ENCODE measurements around the gene RPL22L1. TPM values are rescaled to one million over a fixed set of nuclear protein-coding genes. Genes with fewer than 3 reads are reported as not detected.

RPL22L1 gene
- total and polyA plus RNA-seq, 7 donors = 69.6 to 148 (median 97.0) TPM

GRCh38 chr3:170911051-170911450 lies 41.1 kb upstream of the RPL22L1 start:
- H3K27ac ChIP-seq = no peak overlapping the region
- TF ChIP-seq POLR2AphosphoS5 (IDR thresholded peaks at IDR 0.05) = no peak
- TF ChIP-seq, protein P1, sequence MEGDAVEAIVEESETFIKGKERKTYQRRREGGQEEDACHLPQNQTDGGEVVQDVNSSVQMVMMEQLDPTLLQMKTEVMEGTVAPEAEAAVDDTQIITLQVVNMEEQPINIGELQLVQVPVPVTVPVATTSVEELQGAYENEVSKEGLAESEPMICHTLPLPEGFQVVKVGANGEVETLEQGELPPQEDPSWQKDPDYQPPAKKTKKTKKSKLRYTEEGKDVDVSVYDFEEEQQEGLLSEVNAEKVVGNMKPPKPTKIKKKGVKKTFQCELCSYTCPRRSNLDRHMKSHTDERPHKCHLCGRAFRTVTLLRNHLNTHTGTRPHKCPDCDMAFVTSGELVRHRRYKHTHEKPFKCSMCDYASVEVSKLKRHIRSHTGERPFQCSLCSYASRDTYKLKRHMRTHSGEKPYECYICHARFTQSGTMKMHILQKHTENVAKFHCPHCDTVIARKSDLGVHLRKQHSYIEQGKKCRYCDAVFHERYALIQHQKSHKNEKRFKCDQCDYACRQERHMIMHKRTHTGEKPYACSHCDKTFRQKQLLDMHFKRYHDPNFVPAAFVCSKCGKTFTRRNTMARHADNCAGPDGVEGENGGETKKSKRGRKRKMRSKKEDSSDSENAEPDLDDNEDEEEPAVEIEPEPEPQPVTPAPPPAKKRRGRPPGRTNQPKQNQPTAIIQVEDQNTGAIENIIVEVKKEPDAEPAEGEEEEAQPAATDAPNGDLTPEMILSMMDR (IDR thresholded peaks at IDR 0.05) = no peak
- no peak for TF ChIP-seq POLR2A (IDR thresholded peaks at IDR 0.05)
- TF ChIP-seq EP300 (IDR thresholded peaks at IDR 0.05) = no peak
- peaks cover 0 to 6% (median 4%) of the 10 kb centered on the region in 4 donors for H3K9me3 ChIP-seq
- no peaks in the 10 kb centered on the region for H3K27me3 ChIP-seq
- no peaks in the 10 kb centered on the region for H3K36me3 ChIP-seq
- H3K4me3 ChIP-seq = no peak overlapping the region
- WGBS, 2 donors = 93 to 96% methylated on average over 3 of the region's 3 CpGs
- intact Hi-C loops (cut with DNase I) = no loop called here
- H3K4me1 ChIP-seq = peaks cover 0 to 20% (median 13%) of the 10 kb centered on the region in 4 donors
- DNase-seq = no peak

- H3K4me1 ChIP-seq = peaks cover 0 to 20% (median 13%) of the 10 kb centered on the region in 4 donors
- H3K9me3 ChIP-seq = peaks cover 0 to 6% (median 4%) of the 10 kb centered on the region in 4 donors
- TF ChIP-seq EP300 (IDR thresholded peaks at IDR 0.05) = no peak
- TF ChIP-seq POLR2AphosphoS5 (IDR thresholded peaks at IDR 0.05) = no peak
- TF ChIP-seq POLR2A (IDR thresholded peaks at IDR 0.05) = no peak
- TF ChIP-seq, protein P1 (IDR thresholded peaks at IDR 0.05) = no peak
- DNase-seq = no peak
- no peaks in the 10 kb centered on the region for H3K27me3 ChIP-seq
- no peak overlapping the region for H3K4me3 ChIP-seq
- H3K27ac ChIP-seq = no peak overlapping the region
- no peaks in the 10 kb centered on the region for H3K36me3 ChIP-seq
- intact Hi-C loops (cut with DNase I) = no loop called here
Measured at GRCh38 chr3:170910542-170910941, 40.5 kb upstream of the RPL22L1 start.

GRCh38 chr3:170909129-170909903 lies 39.3 kb upstream of the RPL22L1 start:
- H3K9me3 ChIP-seq = peaks cover 0 to 6% (median 4%) of the 10 kb centered on the region in 4 donors
- peak; percentile 62 for DNase-seq
- no peaks in the 10 kb centered on the region for H3K36me3 ChIP-seq
- H3K27ac ChIP-seq = peak overlapping the region; percentile 75 to 84 (median 77)
- intact Hi-C loops (cut with DNase I) = no loop called here
- peak overlapping the region in 3 of 4 donors; percentile 71 to 91 (median 84) for H3K4me3 ChIP-seq
- 89 to 91% methylated on average over 17 of the region's 17 CpGs for WGBS, 2 donors
- peaks cover 0 to 20% (median 13%) of the 10 kb centered on the region in 4 donors for H3K4me1 ChIP-seq
- TF ChIP-seq EP300 (IDR thresholded peaks at IDR 0.05) (no peak), POLR2AphosphoS5 (IDR thresholded peaks at IDR 0.05) (peak in 1 of 4 donors; percentile 40), POLR2A (IDR thresholded peaks at IDR 0.05) (no peak)
- TF ChIP-seq, protein P1 (IDR thresholded peaks at IDR 0.05) = no peak
- no peaks in the 10 kb centered on the region for H3K27me3 ChIP-seq

DNA sequence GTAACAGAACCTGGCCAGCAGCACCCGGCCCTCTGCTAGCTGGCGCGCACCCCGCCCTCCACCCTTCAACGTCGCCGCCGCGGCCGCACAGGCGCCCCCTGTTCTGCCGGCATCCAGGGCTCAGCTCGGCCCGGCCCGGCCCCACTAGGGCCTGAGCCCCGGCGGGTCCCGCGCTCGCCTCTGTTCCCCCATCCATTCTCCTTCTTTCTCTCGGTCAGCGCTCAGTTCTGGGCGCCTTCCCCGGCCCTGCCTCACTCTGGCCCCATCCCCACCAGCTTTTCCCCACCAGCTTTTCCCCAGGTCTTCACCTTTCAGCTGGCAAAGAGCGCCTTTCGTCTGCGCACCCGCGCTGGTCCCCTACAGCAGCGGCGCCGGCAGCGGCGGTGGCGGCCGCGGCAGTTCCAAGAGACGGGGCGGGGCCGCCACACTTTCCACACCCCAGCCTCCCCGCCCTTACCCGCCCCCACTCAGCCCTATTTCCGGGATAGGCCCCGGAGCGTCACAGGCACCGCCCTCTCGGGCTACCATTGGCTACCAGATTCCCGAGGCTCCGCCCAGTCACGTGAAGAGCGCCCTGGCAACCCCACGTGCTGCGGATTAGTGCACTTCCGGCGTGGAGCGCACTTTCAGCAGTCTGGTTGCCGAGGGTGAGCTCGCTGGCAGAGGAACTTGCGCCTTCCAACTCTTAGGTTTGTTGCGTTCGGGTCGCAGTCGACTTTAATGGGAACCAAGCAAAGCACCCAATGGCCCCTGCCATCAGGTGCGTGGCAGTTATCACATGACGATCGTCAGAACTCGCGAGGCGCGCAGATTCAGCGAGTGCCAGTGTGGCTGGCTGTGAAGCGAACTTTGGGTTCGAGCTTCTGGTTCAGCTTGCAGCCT lies 38.5 kb upstream of the RPL22L1 start, which contains the start of gene EIF5A2:
TSS of gene EIF5A2 (minus strand) at position 403 of the 882 bp plus-strand sequence. CDS start 831 bp downstream, outside the sequence.
- WGBS, 2 donors = 16 to 19% methylated on average over 73 of the region's 73 CpGs

More for the DNA sequence above, 38.5 kb upstream of the RPL22L1 start, which contains the start of gene EIF5A2:
- Histone ChIP-seq H3K9me3 (peaks cover 0 to 6% (median 4%) of the 10 kb centered on the region in 4 donors), H3K4me1 (peaks cover 0 to 20% (median 13%) of the 10 kb centered on the region in 4 donors), H3K27ac (peak within 1 kb of the TSS; percentile 75 to 84 (median 77)), H3K27me3 (no peaks in the 10 kb centered on the region), H3K4me3 (peak within 1 kb of the TSS; percentile 57 to 91 (median 78)), H3K36me3 (no peaks in the 10 kb centered on the region)
- TF ChIP-seq EP300 (IDR thresholded peaks at IDR 0.05) (no peak), POLR2AphosphoS5 (IDR thresholded peaks at IDR 0.05) (peak; percentile 44 to 79 (median 69)), POLR2A (IDR thresholded peaks at IDR 0.05) (peak in 1 of 2 donors; percentile 27)
- TF ChIP-seq, protein P1 (IDR thresholded peaks at IDR 0.05) = no peak
- DNase-seq = peak; percentile 97
- intact Hi-C loops (cut with DNase I) = loop anchor here (1.0 kb wide), 1 partner anchor 38 kb away; the partner anchor contains the start of gene RPL22L1

All from sigmoid colon (tissue), 7 donors.